Liver (tissue), 9 donors: ENCODE data around the gene CST3. TPM values are rescaled to one million over a fixed set of nuclear protein-coding genes. Genes with fewer than 3 reads are reported as not detected.

ENCODE experiments used
- DNase-seq: peaks from one replicate; pipeline ENCODE4 v3.0.0-alpha.2; 2017; ENCODE audit warnings: low spot score
- H3K27ac ChIP-seq, 2 donors: one replicate each; pipeline ENCODE4 v1.7.0; 2013; ENCODE audit warnings: inconsistent platforms in 2 of 2, low read length in 2 of 2, control low read depth in 1 of 2, low read depth in 1 of 2, mild to moderate bottlenecking in 1 of 2
- H3K27me3 ChIP-seq, 4 donors: one replicate each; pipeline versions ENCODE4 v1.6.1 to v1.7.0; 2013; ENCODE audit warnings: low read length in 3 of 4, inconsistent platforms in 1 of 4, mild to moderate bottlenecking in 1 of 4, moderate library complexity in 1 of 4; ENCODE audit not compliant: control insufficient read depth in 4 of 4, insufficient read depth in 4 of 4
- H3K36me3 ChIP-seq, 4 donors: one replicate each; pipeline versions ENCODE4 v1.6.1 to v1.7.0; 2013; ENCODE audit warnings: low read length in 3 of 4, mild to moderate bottlenecking in 3 of 4, low read depth in 1 of 4, moderate library complexity in 1 of 4; ENCODE audit not compliant: control insufficient read depth in 4 of 4, insufficient read depth in 3 of 4
- H3K4me1 ChIP-seq, 4 donors: one replicate each; pipeline versions ENCODE4 v1.6.1 to v1.7.0; 2013; ENCODE audit warnings: low read length in 3 of 4, mild to moderate bottlenecking in 3 of 4, moderate library complexity in 1 of 4; ENCODE audit not compliant: control insufficient read depth in 4 of 4, insufficient read depth in 4 of 4
- H3K4me3 ChIP-seq, 3 donors: one replicate each; pipeline versions ENCODE4 v1.6.1 to v1.7.0; 2013; ENCODE audit warnings: low read length in 3 of 3, control low read depth in 1 of 3, low read depth in 1 of 3, mild to moderate bottlenecking in 1 of 3
- H3K9ac ChIP-seq, 2 donors: one replicate each; pipeline ENCODE4 v1.7.0; 2013; ENCODE audit warnings: low read length in 2 of 2, mild to moderate bottlenecking in 2 of 2, moderate library complexity in 2 of 2, control low read depth in 1 of 2, low read depth in 1 of 2
- H3K9me3 ChIP-seq, 4 donors: one replicate each; pipeline versions ENCODE4 v1.6.1 to v1.7.0; 2013; ENCODE audit warnings: low read length in 3 of 4; ENCODE audit not compliant: control insufficient read depth in 4 of 4
- ATF3 ChIP-seq: IDR thresholded peaks from 2 replicates; pipeline ENCODE4 v1.6.1; 2016; ENCODE audit warnings: antibody characterized with exemption
- CTCF ChIP-seq: fragments of 150-350 bp; IDR thresholded peaks from 2 replicates; pipeline ENCODE4 v1.5.1; 2017; ENCODE audit warnings: improper control_type of control experiment, low read depth, low read length; ENCODE audit not compliant: missing input control
- EGR1 ChIP-seq, 2 donors: IDR thresholded peaks; 2 replicates each; pipeline ENCODE4 v1.6.1; 2016 to 2018; ENCODE audit warnings: antibody characterized with exemption in 2 of 2, low read depth in 2 of 2
- FOXA1 ChIP-seq: IDR thresholded peaks from 2 replicates; pipeline ENCODE4 v1.6.1; 2016; ENCODE audit warnings: antibody characterized with exemption
- FOXA2 ChIP-seq: IDR thresholded peaks from 2 replicates; pipeline ENCODE4 v1.6.1; 2016; ENCODE audit warnings: antibody characterized with exemption
- GABPA ChIP-seq, 2 donors: IDR thresholded peaks in 1 of 2; conservative IDR thresholded peaks in 1 of 2; 2 replicates each; pipeline ENCODE4 v1.6.1; 2016; ENCODE audit warnings: antibody characterized with exemption in 2 of 2, mild to moderate bottlenecking in 1 of 2, moderate library complexity in 1 of 2
- HNF4A ChIP-seq, 2 donors: conservative IDR thresholded peaks; 2 replicates each; pipeline ENCODE4 v1.6.1; 2016; ENCODE audit warnings: antibody characterized with exemption in 2 of 2, mild to moderate bottlenecking in 2 of 2
- HNF4G ChIP-seq: IDR thresholded peaks from 2 replicates; pipeline ENCODE4 v1.6.1; 2016; ENCODE audit warnings: antibody characterized with exemption
- JUND ChIP-seq, 2 donors: IDR thresholded peaks; 2 replicates each; pipeline ENCODE4 v1.6.1; 2016; ENCODE audit warnings: antibody characterized with exemption in 2 of 2
- MAX ChIP-seq: IDR thresholded peaks from 2 replicates; pipeline ENCODE4 v1.6.1; 2016; ENCODE audit warnings: antibody characterized with exemption
- NR2F2 ChIP-seq: IDR thresholded peaks from 2 replicates; pipeline ENCODE4 v1.6.1; 2016; ENCODE audit warnings: antibody characterized with exemption
- RAD21 ChIP-seq, 2 donors: IDR thresholded peaks; 2 replicates each; pipeline ENCODE4 v1.6.1; 2016; ENCODE audit warnings: antibody characterized with exemption in 2 of 2, mild to moderate bottlenecking in 2 of 2
- REST ChIP-seq: IDR thresholded peaks from 2 replicates; pipeline ENCODE4 v1.6.1; 2016; ENCODE audit warnings: antibody characterized with exemption, mild to moderate bottlenecking
- RXRA ChIP-seq, 2 donors: IDR thresholded peaks; 2 replicates each; pipeline ENCODE4 v1.6.1; 2017 to 2018; ENCODE audit warnings: antibody characterized with exemption in 2 of 2, mild to moderate bottlenecking in 1 of 2
- SP1 ChIP-seq: IDR thresholded peaks from 2 replicates; pipeline ENCODE4 v1.6.1; 2018; ENCODE audit warnings: antibody characterized with exemption, mild to moderate bottlenecking
- TAF1 ChIP-seq: conservative IDR thresholded peaks from 2 replicates; pipeline ENCODE4 v1.6.1; 2016; ENCODE audit warnings: antibody characterized with exemption, mild to moderate bottlenecking
- YY1 ChIP-seq: IDR thresholded peaks from 2 replicates; pipeline ENCODE4 v1.6.1; 2016; ENCODE audit warnings: antibody characterized with exemption, mild to moderate bottlenecking
- ZBTB33 ChIP-seq: IDR thresholded peaks from 2 replicates; pipeline ENCODE4 v1.6.1; 2016; ENCODE audit warnings: antibody characterized with exemption
- WGBS: extraction: QIAGEN DNeasy Blood & Tissue Kit; methylation state at CpG from one replicate; pipeline ENCODE4 v1.1.7; 2013; 5-methylcytosine and 5-hydroxymethylcytosine counted together
- polyA plus RNA-seq, 2 donors: library from polyadenylated mRNA; stranded (reverse) in 1 of 2; unstranded in 1 of 2; fragments of 200-250 nt in 1 of 2; fragments of >200 nt in 1 of 2; fragmentation: Nextera tagmentation in 1 of 2; extraction: Ambion mirVana in 1 of 2; gene quantifications; one replicate each; pipeline versions ENCODE4 v1.2.1 to v1.2.3, GENCODE V29; 2013 to 2015
- total RNA-seq, 2 donors: library from RNA; depleted of rRNA; stranded (reverse); fragments of >200 nt; gene quantifications; one replicate each; pipeline ENCODE4 v1.2.3, GENCODE V29; 2014
- donor health status: healthy.
- donor health status: healthy.
- donor health status: healthy.
- donor health status: healthy.
- donor health status: healthy.

Gene CST3
- total and polyA plus RNA-seq, 4 donors = 153 to 1,712 (median 513) TPM

- TF ChIP-seq ZBTB33 = no peak
- no peak for TF ChIP-seq EGR1 (IDR thresholded peaks at IDR 0.05; ENCODE audit: low read depth in 2 of 2)
- no peak for TF ChIP-seq CTCF
- TF ChIP-seq RXRA (IDR thresholded peaks at IDR 0.05) = no peak
- TF ChIP-seq YY1 = no peak
- TF ChIP-seq JUND (IDR thresholded peaks at IDR 0.05) = no peak
Observed at GRCh38 chr20:23626040-23626620, 11.6 kb downstream of the CST3 start (continued).

GRCh38 chr20:23625236-23625964 lies 12.4 kb downstream of the CST3 start:
- 79% methylated on average over 9 of the region's 9 CpGs for WGBS
- Histone ChIP-seq H3K27me3 (no peaks in the 10 kb centered on the region), H3K4me1 (peaks cover 0 to 3% (median under 1%) of the 10 kb centered on the region in 4 donors), H3K36me3 (no peaks in the 10 kb centered on the region), H3K9ac (no peak overlapping the region), H3K9me3 (no peaks in the 10 kb centered on the region), H3K27ac (no peak overlapping the region), H3K4me3 (no peak overlapping the region)
- DNase-seq = no peak
- TF ChIP-seq SP1 (no peak), CTCF (no peak), GABPA (IDR thresholded peaks at IDR 0.05 in 1 of 2, conservative IDR thresholded peaks at IDR 0.05 in 1 of 2) (no peak), YY1 (no peak), ATF3 (no peak), ZBTB33 (no peak), RXRA (IDR thresholded peaks at IDR 0.05) (no peak), FOXA2 (no peak), JUND (IDR thresholded peaks at IDR 0.05) (no peak), HNF4A (conservative IDR thresholded peaks at IDR 0.05) (no peak), MAX (no peak), NR2F2 (no peak), TAF1 (no peak), RAD21 (IDR thresholded peaks at IDR 0.05) (no peak), EGR1 (IDR thresholded peaks at IDR 0.05; ENCODE audit: low read depth in 2 of 2) (no peak), HNF4G (no peak), FOXA1 (no peak), REST (no peak)
